ENCODE data around the gene EFNB2.

The EFNB2 gene

DNA sequence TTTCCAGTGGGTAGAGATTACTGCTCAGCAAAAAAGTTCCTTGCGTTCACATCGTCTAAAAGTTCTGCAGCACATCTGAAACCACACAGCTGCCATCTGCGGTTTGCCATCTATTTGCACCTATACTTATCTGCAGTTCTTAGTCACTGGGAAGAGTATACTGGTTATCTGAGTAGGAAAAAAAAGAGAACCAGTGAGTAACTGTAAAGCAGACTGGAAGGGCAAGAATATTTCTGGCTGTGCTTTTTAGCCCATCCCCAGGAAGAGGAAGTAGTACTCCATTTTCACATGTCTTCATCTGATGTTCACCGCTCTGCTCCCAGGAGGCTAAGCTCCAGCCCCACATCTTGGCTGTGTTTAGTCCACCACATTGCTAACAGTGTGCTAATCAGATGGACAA lies 35.6 kb downstream of the EFNB2 start:
- DNase-seq (ENCODE audit: low read depth), result no peak

DNA sequence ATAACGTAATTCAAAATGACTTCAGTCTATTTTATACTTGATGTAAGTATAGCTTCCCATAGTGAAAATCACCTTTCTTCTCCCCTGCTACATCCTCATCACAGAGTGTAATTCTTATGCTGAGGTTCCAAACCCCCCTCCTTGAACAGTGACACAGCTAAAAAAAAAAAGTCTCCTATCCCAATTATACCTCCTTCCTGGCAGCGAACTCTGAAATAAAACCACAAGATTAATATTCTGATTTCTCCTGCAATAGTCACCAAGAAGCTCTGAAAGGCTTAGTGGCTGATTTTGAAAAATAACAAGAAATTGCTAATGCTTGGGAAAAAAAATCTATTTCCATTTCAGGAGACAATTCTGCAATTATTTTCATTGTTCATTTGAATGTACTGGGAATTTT lies 36.3 kb downstream of the EFNB2 start:
- no peak for DNase-seq (ENCODE audit: low read depth)

DNA sequence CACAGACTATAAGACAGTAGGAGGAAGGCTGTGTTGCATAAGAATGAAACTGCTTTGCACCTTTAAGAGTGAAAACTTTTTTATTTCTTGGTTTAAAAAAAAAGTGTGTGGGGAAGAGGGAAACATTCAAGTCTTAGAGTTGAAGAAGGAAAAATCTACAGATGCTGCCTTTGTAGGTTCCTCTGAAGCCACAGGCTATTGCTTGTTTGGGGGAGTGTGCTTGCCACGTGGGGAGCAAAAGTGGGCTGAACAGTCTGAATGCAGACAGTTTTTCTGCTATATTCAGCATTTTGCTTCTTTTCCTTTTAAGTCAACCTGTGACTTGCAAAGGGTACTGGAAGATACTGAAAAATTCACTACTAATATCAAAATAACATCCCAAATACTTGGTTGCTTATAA lies 36.9 kb downstream of the EFNB2 start:
- no peak for DNase-seq (ENCODE audit: low read depth)

DNA sequence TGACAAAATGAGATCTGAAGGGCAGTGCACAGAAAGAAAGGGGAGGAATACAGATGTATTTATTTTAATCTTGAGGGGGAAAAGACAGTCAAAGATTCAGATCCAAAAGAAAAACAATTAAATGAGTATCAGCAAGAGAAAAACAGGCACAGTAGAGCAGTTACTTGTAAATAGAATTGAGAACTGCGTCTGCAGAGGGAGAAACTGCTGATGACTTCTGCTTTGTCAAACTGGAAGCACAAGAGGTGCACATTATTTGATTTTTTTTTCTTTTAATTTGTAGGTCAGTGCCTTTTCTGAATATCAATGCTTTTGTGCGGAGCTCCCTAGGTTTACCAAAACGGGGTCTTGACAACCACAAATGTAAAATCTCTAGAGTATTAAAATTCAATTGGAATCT lies 37.3 kb downstream of the EFNB2 start:
- no peak for DNase-seq (ENCODE audit: low read depth)

GRCh38 chr13:106497079-106497478 lies 38.4 kb downstream of the EFNB2 start:
- no peak for DNase-seq (ENCODE audit: low read depth)

GRCh38 chr13:106496072-106496997 lies 39.1 kb downstream of the EFNB2 start:
- DNase-seq (ENCODE audit: low read depth), result no peak

DNA sequence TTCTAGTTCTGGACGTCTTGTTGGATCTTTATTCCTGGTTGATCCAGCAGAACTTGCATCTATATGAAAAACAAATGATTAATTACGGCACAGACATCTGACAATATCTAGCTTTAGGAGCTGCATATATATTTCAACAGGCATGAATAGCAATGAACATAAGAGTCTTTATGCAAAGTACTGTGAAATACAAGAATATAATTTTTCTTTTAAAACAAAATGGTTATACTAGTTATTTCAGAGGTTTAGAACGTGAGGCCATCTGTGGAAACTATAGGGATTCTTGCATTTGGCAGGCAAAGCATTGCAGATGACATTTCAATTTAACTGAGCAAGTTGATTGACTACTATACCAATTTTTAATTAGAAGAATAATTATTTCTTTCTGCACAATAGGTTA lies 40.5 kb downstream of the EFNB2 start:
- no peak for DNase-seq (ENCODE audit: low read depth)

DNA sequence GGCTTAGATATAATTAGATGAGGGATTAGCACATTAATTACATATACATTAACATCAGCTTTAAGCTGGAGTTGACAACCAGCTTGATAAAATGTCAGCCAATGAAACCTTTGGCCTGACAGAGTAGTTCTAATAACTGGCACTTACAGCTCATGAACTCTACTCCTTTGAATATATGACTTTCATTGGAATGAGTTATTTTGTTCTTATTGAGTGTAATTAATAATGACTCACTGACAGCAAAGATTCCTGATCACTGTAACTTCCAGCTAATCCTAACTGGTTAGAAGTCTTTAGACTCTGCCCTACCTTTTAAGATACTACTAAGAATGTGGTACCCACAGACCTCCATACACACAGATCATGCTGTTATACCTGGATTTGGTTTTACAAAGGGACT lies 41.0 kb downstream of the EFNB2 start:
- no peak for DNase-seq (ENCODE audit: low read depth)

- DNase-seq (ENCODE audit: low read depth), result no peak
Observed at GRCh38 chr13:106493533-106494220, 41.8 kb downstream of the EFNB2 start.

- no peak for DNase-seq (ENCODE audit: low read depth)
Observed at GRCh38 chr13:106492588-106493475, 42.6 kb downstream of the EFNB2 start.

- DNase-seq (ENCODE audit: low read depth), result no peak
Observed at GRCh38 chr13:106491928-106492587, 43.4 kb downstream of the EFNB2 start.

- no peak for DNase-seq (ENCODE audit: low read depth)
Observed at GRCh38 chr13:106491463-106491862, 44.0 kb downstream of the EFNB2 start.

DNA sequence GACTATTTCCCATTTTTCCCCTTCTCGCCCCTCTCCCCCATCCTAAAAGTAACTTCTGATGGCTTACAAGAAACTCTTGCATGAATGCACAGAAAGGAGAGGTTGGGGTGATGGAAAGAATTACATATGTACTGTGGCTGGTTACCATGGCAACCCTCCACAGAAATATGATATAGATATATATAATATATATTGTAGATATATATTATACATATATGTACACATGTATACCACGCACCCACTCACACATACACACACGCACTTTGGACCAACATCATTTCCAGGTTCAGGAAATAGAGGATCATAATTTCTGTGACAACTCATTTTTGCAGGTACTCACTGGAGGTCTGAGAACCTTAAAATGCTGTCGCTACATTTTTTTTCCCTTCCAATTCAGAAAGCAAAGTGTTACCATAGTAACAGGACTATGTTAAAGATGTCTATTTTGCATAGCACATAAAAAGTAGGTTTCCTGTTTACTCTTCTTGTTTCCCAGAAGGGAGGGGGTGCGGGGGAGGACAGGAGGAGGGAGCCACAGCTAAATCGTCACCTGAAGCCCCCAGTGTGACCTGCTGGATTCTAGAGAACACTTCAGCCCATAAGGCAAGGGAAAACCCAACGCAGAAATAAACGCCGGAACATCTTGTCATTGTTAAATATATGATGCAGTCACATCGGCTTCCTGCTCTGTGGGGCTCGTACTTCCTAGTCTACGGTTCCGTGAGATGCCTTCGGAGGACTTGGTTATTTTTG lies 44.7 kb downstream of the EFNB2 start:
- DNase-seq (ENCODE audit: low read depth), result no peak

DNA sequence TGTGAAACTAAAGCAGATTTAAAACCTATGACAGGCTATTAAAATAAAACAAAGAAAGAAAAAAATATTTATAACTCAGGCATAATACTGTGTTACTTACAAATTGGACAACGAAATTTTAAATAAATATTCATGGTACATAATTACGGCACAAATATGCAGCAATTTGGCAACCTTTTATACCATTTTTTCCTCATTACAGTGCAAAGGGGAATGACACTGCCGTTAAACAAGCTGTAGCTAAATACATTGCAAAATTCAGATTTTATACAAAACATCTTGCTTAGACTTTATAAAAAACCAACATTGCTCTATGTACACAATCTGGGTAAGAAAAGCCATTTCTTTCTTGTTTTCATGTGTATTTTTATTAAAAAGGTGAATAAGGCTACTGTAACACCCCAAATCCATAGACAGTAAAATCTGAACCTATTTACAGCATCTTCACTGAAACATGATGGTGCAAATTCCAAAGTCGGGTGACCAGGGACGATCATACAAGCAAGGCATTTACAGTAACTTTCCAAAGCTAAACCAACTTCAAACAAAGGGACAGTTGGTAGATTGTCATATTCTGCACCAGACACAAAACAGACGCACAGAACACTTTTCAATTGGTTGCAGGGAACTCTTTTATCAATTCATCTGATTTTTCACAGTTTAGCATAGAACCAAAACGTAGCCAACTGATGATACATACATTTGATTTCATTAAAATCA lies 45.5 kb downstream of the EFNB2 start:
- no peak for DNase-seq (ENCODE audit: low read depth)

GRCh38 chr13:106488686-106489085 lies 46.8 kb downstream of the EFNB2 start:
- no peak for DNase-seq (ENCODE audit: low read depth)

DNA sequence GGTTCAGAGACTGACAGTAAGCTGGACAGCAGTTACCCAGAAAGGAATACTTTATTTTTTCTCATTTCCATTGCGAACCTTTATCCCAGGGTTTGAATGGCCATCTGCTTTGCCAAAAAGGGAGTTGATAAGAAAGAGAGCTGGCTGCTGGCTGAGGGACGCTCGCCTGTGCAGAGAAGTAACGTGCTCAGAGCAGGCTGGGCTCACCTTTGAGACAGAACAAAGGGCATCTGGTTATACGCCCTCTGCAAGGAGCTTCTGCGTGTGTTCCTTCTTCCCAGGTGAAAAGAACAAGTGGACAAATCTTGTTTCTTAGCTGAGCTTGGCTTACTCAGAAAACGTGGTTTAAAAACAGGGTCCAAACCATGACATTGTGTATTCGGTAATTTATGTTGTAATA lies 47.4 kb downstream of the EFNB2 start:
- no peak for DNase-seq (ENCODE audit: low read depth)

DNA sequence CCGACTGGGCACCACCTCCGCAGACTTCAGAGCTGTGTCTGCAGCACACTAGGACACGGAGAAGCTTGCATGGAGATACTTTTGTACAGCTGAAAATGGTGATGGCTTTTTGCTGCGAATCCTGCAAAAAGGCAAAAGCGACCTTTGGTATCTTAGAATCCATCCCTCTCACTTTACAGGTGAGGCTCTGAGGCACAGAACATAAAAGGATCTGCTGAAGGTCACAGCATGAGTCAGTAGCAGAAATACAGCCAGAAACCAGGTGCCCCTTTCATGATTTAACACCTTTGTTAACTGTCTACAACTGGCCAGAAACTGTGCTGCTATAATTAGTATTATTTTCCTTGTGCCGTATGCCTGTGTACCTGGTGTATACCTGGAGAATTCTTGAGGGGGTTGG lies 48.3 kb downstream of the EFNB2 start:
- no peak for DNase-seq (ENCODE audit: low read depth)

- no peak for DNase-seq (ENCODE audit: low read depth)
Observed at GRCh38 chr13:106486287-106486686, 49.2 kb downstream of the EFNB2 start.

GRCh38 chr13:106484537-106485193 lies 50.8 kb downstream of the EFNB2 start:
- DNase-seq (ENCODE audit: low read depth), result no peak

DNA sequence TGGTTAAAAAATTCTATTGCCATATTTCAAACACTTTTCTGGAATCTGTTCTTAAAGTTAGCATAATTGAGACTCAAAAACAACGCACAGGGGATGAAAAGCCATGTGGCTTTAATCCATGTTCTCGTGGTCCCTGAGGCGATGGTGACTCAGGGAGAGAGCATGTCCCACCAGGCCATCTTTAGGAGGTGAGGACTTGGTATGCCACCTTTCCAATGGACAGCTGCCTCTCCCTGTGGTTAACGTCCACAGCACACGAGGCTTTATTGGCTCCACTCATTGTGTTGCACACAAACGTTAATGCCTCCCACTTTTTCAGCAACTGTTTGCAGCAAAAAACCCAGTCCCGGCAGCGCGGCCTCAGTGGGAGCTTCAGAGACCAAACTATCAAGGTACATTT lies 51.4 kb downstream of the EFNB2 start:
- DNase-seq (ENCODE audit: low read depth), result no peak

Data from fibroblast of gingiva (primary cell).